Stimulated activated CD4-positive, alpha-beta T cell treated with anti-CD3 and anti-CD28 coated beads, Interleukin-1b, Interleukin-23, amount 100 ng/mL, for 1 hour (primary cell): ENCODE results near the gene TSHZ2.
"Not testable (repeated sequence)": the region's sequence is repeated elsewhere in the genome, so short reads cannot be mapped to it uniquely, and the experiment has no call there.

Source experiments
- DNase-seq, 2 donors: peaks; one replicate each; pipeline ENCODE4 v3.0.0-alpha.2; 2020; ENCODE audit warnings: low read depth in 2 of 2

The TSHZ2 gene

DNA sequence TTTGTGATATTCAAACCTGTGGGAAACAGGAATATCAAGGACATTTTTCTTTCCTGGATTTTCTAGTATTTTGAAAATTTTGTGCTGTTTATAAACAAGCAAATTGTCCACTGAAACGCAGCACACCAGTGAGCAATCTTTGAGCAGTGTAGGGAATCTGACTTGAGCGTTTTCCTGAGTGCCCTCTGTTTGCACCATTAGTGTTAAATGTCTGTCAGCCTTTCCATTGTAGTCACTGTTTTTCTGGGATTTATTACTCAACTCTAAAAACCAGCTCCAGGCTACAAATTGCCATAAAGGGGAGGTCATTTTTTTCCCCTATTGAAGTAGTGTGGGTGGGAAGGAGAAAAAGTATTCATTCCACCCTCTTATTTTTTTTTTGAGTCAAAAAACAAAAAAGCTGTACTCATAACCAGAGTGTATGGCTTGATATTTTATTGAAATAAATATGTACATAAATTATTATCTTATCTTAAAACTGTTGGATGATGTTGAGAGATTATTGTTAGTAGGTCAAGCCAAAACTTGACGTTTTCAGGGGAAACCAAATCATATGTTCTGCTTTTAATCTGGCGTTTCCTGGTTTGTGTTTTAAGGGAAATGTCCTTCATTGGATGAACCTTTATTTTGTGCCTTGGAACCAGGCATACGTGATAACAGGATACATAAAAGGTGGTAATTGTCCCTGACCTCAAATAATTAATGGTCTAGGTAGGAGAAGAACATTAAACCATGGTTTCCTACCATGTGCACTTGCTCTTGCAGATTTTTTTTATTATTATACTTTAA is 51.8 kb downstream of the TSHZ2 start:
- DNase-seq = no peak

DNA sequence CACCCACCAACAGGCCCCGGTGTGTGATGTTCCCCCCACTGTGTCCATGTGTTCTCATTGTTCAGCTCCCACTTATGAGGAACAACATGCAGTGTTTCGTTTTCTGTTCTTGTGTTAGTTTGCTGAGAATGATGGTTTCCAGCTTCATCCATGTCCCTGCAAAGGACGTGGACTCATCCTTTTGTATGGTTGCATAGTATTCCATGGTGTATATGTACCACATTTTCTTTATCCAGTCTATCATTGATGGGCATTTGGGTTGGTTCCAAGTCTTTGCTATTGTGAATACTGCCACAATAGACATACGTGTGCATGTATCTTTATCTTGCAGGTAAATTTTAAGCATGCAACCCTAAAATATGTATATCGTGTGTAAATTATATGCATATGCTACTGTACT is 52.5 kb downstream of the TSHZ2 start:
- not testable (repeated sequence) for DNase-seq

DNA sequence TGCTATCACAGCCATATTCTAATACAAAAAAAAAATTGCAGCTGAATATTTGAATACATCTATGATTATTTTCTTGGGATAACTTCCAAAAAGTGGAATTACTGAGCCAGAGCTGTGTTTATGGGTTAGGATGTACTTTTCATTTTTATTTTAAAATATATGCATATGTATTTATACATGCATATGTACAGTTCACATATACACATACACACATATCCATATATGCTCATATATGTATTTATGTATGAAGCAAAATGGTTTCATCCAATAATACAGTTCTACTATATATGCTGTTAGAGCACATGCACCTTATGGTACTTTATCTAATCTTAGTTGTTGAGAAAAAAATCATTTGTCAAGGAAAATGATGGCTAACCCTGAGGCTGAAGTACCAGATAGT is 54.9 kb downstream of the TSHZ2 start:
- DNase-seq = no peak

DNA sequence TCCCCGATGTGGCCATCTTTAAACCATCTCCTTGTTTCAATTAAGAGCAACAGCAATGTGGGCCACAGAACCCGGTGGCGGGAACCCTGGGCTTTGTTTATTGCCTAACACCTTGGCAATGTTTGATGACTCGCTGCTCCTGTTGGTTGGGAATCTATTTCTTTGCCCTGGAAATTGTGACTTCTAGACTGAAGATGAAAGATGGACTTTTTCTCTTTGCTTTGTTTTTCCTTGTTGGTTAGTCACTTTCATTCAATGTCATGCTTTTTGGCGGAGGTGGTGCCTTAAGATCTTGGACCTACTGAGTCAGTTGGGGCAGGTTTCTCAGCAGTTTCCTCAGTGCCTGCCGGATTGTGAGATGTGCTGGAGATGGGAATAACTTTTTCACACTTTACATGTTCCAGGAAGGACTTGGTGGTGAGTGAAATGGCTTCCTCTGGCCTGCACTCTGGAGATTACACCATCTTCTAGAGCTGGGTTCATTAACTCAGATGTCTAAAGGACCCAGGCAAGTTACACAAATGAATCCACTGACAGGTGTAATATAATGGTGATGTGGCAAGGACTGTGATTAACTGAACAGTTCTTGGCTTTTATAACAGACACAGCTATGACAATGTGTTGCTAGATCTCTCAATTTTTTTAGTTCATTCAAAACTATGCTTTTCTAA is 56.3 kb downstream of the TSHZ2 start:
- DNase-seq = no peak

DNA sequence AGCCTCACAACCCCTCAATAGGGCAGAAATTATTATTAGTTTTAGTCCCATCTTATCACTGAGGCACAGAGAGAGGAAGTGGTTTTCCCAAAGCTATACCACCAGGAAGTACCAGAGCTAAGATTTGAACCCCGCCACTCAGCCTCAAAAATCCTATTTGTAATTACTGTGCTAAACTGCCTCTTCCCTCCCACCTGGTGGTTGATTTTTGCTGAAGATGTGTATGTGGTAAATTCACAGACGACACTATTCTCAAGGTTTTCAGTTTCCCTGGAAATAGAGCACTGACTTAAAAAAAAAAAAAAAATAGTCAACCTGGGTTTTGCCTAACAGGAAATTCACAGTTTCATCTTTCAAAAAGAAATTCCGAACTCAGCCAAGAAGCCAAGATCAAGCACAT is 57.9 kb downstream of the TSHZ2 start:
- no peak for DNase-seq

DNA sequence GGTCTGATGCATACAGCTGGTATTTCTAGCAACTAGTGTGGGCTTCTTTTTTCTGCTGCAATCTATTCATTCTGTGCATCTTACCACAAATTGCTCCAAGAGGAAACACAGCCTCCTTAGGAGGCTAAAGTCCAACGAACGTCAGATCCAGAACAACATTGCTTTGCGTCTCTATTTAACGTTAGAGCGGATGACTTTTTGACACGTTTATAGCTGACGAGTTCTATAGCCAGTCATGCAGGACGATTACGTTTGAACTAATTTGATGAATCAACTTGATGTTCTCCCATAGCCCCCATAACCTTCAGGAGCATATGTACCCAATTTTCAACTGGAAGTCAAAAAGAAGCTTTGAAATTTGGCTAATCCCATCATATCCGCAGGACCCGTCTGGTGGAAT is 59.9 kb downstream of the TSHZ2 start:
- no peak for DNase-seq

DNA sequence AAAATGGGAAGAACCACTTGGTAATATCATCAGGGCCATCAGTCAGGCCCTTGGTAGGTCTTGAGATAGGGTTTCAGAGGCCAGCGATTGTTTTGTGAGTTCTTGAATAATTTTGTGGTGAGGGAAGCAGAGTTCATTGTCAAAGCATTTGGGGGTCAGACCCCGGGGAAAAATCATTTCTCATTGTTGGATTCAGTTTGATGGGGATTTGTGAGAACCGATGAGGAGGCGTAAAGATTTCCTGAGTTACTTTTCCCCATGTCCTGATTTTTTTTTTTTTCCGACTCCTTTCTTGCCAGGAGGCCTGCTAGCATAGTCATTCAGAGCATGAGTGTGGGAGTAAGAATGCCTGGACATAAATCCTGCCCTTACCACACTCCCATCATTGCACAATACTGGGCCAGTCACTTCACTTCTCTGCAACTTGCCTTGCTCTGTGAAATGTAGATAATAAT is 60.3 kb downstream of the TSHZ2 start:
- DNase-seq = no peak

DNA sequence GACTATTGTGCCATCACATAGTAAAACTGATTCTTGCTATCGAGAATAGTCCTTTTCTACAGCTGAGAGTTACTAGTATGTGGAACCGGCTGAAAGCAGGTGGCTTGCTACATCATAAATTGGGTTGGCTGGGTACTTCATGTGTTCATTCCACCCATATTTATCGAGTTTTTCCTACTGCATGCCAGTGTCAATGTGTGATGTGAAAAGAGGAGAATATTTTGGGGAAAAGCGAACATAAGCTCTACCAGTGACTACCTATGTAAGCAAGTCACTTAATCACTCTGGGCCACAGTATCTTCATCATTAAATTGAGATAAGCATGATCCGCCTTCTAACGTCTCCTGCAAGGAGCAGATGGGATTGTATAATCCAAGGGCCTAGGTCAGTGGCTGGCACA is 61.0 kb downstream of the TSHZ2 start:
- no peak for DNase-seq

DNA sequence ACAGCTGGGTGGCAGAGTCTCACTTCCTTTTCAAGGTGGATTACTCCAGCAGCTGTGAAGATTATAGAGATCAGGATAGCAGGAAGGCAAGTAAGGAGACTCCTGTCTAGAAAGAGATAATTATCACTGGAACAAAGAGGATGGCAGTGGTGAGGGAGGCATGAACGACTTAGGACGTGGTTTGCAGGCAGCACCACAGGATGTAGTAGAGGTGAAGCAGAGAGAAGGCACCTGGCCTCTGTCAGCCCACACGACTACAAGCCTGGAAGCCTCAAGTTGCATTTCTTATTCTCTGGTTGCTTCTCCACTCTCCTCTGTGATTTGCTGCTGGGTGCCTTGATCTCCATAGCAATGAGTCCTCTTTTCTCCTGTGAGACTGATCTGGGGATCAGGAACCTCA is 62.7 kb downstream of the TSHZ2 start:
- DNase-seq = no peak

DNA sequence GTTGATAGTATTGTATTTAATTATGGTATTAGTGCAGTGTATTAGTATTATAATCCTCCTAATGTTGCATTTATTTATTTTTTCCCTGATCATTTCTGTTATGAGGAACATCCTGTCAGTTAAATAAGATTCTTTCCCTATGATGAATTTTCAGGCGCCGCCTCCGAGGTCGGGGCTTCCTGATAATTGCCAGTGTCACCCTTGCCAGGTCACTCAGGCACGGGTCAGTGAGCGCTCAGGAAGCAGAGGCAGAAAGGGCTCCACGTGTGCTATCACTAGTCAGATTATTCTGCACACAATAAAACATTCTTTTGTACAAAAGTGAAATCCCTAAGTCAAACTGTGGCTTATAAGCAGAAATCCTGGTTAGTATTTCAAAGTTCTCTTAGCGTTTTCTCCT is 64.8 kb downstream of the TSHZ2 start:
- DNase-seq = no peak

DNA sequence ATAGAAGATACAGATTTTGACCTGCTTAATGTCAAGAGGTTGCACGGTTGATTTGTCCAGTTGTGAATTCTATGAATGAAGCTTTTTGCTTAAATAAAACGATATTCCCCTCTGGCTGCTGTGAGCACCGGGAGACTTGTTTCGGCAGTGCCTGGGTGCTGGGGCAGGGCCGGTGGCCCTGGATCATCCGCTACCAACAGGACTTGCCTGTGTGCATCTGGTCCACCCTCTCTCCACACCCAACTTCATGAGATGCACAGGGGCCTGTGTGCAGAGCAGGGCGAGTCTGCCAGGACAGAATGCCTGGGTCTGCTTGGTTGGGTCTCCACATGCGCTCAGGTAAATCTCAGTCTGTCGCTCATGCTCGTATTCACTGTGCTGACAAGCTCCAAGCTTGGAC is 65.5 kb downstream of the TSHZ2 start:
- no peak for DNase-seq

DNA sequence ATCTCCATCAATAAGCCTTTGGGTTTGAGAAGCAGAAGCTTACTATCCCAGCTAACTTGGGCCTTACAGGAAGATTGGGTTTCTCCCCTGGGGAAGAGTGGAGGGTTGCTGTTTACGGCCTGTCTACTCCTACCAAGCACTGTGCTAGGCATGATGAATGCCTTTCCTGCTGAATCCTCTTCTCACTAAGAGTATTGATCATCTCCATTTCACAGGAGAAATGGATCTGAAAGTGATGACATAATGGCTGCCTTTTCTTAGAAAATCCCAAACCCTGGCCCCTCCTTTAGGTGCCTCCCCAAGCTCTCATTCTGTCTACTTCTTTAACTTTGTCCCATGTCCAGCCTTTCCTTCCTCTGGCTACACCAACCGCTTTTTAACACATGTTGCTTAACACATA is 66.1 kb downstream of the TSHZ2 start:
- DNase-seq = no peak

DNA sequence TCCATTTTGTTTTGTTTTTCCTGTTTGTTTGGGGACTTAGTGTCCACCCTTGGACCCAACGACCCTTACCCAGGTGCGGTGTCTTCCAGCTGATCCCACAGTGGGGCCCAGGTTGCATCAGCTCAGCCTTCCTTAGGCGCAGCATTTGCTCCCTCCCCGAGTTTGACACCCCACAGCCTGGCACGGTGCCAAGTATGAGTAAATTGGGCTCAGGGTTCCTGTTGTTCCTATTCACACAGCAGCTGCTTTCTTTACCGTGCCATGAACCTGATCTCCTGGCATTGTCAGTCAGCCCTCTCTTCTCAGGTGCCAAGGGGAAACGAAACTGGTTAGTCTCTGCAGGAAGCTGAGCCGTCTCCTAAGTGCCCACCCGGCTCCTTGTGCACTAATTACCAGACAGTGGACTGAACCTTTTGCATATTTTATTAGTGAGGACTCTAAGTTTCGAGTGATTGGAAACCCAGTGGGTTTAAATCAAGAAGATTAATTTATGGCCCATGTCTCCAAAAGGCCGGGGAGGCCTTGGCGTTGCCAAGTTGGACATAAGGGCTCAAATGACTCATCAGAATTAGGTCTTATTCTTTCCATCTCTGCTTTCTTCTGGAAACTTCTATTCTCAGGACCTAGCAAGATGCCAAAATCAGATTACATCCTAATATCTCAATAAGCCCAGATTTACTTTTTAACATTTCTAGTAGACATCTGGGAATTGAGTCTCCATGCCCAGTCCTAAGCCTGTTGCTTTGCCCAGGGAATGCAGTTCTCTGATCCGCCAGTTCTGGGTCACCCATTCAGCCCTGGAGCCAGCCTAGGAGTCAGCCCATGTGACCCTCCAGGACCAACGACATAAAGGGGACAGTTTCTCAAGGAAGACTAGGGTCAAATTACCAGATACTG is 68.8 kb downstream of the TSHZ2 start:
- no peak for DNase-seq

DNA sequence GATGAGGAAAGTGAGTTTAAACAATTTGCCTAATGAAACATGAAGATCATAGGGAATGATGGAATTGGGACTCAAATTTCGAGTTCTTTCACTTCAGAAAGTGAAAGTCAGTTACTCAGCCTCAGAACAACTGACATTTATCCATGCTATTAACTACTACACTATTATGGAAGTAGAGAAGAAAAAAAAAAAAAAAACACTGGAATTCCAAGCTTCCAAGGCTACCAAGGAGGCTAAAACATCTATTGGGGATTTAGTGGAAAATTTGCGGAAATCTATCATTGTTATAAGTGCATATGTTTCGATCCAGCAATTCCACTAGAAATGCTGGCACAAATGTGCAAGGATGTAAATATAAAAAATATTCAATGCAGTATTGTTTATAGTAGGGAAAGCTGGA is 70.4 kb downstream of the TSHZ2 start:
- no peak for DNase-seq

DNA sequence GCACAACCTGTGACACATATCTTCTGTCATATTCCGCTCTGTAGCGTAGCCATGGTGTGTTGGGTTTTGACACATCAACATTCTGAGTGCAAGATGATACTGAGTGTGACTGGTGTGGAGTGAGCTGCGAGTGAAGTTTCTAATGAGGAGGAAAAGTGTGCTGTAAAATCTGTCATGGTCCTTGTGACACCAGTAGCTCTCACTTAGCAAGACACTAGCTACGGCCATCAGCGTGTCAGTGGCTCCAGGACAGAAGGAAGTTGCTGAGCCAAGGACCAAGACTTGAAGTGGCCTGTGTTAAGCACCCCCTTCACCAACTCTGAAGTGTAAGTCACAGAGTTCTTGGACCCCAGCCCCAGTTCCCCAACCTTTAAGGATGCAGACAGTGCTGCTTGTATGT is 72.1 kb downstream of the TSHZ2 start:
- no peak for DNase-seq

DNA sequence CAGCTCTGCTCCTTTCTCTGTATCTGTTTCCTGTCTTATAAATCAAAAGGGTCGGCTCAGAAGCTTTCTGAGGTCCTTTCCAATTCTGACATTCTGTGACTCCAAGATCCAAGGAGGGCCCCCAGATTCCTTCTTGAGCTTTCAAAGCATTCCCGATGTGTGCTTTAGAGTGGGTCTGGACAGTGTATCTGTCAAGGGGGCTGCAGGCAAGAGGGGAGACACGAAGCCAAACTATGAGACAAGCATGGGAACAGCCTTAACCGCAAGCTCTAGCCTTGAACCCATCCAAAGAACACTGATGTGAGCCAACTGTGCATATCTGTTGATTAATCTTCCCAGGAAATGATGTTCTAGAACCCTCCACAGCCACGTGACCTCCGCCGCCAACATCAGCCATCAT is 73.8 kb downstream of the TSHZ2 start:
- no peak for DNase-seq

DNA sequence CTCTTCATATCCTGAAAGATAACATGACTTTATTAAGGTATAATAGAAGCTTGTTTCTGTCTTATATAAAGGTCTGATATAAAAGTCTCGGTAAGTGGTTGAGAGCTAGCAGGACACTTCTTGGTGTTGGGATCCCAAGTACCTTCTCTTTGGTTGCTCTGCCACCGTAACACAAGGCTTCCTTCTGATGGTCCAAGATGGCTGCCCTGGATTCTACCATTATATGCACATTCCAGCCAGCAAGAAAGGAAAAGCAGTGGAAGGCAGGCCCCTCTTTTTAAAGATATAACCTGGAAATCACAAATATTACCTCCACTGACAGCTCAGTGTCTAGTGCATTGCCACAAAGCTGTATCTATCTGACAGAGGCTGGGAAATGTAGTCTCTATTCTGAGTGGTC is 75.0 kb downstream of the TSHZ2 start:
- no peak for DNase-seq

DNA sequence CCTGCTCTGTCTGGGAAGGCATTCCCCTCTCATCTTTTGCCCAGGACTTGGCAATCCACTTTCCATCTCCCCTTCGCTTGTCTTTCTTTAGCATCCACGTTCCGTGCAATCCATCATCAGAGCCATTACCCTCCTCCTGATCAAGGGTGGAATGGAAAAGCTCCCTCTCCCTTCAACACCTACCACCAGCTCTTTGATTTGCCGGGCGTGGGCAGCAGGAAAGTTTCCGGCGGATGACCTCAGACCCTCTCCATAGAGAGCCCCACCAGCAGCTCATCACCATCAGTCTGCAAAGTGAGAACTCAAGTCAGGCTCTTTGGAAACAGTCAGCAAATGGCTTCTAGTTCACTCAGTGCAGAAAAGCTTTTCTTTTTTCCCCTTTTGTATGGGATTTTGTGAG is 76.2 kb downstream of the TSHZ2 start:
- DNase-seq = no peak

DNA sequence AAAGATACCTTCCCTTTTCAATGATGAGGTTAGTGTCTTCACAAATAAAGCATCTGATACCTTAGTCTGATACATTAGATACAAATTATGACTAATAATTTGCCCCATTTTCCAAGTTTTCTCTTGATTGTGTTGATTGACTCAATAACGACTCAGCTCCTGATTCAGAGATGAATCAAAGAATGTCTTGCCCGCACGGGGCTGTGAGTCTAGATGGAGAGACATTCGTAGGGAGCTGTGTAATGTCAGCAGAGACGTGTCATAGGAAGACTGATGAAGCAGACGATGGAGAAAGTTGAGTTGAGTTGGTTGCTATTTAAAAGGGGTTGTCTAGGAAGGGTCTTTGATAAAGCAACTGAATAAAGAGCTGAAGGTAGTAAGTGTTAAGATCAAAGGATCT is 78.2 kb downstream of the TSHZ2 start:
- DNase-seq = no peak

DNA sequence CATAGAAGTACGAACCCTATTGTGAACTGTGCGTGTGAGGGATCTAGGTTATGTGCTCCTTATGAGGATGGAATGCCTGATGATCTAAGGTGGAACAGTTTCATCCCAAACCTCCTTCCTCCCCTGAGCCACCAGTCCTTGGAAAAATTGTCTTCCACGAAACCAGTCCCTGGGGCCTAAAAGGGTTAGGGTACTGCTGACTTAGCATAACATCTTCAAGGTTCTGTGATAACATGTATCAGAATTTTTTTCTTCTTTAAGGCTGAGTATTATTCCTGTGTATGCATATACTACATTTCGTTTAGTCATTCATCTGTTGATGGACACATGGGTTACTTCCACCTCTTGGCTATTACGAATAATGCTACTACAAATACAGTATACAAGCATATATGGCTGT is 80.2 kb downstream of the TSHZ2 start:
- DNase-seq = no peak

DNA sequence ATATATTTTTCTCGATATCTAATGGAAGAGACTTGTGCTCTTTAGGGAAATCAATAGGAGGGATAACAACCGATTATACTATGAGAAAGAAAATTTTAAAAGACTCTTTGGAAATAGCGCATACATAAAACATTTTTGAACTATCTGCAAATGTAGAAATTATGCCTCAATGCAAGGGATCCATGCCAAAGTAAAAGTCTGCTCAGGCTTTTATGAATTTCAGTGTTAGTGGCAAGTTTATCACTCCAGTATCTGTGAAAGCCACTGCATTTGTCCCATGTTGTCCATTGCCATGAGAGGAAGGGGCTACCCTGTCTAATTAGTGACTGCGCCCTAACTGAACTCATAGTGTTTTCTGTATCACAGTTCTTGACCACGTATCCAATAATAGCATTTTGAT is 81.4 kb downstream of the TSHZ2 start:
- no peak for DNase-seq

DNA sequence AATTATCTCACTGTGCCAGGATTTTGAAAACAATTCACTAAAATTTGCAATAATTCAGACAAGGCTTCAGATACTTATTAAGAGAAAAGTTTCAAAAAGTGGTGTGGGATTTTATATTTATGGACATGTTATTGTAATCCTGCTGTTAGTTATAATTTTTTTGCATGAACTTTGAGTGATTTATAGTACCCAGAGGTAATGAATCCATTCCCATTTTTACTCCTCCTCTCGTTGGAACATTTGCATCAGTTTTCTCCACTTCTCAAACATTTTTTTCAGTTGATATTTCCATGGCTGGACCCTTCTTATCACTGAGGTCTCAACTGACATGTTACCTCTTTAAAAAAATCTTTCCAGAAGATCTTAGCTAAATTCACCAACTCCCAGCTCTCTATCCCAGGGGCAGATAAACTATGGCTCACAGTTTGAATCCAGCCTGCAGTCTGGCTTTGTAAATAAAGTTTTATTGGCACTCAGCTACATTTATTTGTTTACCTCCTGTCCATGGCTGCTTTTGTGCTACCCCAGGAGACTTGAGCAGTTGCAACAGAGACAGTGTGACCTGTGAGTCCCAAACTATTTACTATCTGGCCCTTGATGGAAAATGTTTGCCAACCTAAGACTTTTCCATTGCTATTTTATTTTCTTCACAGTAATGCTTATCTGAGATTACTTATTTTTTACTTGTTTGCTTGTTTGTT is 83.4 kb downstream of the TSHZ2 start:
- DNase-seq = no peak
